GM18861 (cell line): Measurements from ENCODE around the gene STAC2.
A peak's percentile ranks its signal among the peaks of the same experiment; 100 is the strongest.
"Not testable (repeated sequence)": the region's sequence is repeated elsewhere in the genome, so short reads cannot be mapped to it uniquely, and the experiment has no call there.

ENCODE experiments used
- ATAC-seq: cut with Tn5 transposase; IDR thresholded peaks from one replicate; pipeline ENCODE4 v1.9.1; 2021; ENCODE audit not compliant: unreplicated experiment

STAC2 gene, protein sequence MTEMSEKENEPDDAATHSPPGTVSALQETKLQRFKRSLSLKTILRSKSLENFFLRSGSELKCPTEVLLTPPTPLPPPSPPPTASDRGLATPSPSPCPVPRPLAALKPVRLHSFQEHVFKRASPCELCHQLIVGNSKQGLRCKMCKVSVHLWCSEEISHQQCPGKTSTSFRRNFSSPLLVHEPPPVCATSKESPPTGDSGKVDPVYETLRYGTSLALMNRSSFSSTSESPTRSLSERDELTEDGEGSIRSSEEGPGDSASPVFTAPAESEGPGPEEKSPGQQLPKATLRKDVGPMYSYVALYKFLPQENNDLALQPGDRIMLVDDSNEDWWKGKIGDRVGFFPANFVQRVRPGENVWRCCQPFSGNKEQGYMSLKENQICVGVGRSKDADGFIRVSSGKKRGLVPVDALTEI

DNA sequence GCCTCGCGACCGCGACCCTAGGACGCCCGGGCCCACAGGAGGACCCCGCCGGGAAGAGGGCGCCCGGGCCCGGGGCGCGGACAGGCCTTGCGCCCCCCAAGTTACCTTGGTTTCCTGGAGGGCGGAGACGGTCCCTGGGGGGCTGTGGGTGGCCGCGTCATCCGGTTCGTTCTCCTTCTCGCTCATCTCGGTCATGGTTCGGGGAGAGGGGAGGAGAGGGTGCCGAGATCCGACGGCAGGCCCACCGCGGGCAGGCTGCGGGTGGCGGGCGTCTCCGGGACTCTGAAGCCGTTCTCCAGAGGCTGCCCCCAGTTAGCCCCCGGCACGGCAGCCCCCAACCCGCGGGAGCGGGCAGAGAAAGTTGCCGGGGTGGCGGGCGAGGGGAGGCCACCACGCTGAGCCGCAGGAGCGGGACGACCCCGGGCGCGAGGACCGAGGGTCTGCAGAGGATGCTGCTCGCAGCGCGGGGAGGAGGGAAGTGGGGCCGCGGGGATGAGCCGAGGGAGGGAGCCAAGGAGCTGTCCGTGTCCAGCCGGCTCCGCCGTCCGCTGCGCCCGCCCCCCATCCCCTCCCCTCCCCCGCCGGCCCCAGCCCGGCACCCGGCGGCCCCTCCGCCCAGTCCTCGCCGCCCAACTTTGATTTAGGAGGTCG, at the start of gene STAC2:
STAC2 (minus strand) TSS at position 638 of the 651 bp plus-strand sequence; CDS start at position 195, 443 bp downstream.
- no peak for ATAC-seq

DNA sequence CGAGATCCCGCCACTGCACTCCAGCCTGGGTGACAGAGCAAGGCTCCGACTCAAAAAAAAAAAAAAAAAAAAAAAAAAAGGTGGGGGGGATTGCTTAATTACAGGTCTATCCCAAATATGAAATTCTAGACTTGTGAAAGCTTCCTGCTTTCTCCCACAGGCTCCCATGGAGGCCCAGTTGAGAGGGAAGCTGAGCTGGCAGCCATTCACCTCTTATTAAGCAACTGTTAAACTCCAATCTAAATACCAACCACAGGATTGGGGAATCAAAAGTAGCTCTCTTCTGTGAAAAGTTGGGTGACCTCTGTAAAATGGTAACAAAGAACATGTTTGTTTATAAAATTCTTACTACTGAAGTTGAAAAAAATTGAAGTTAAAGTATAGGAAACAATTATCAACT, 45.8 kb upstream of the STAC2 start:
- ATAC-seq, result no peak

DNA sequence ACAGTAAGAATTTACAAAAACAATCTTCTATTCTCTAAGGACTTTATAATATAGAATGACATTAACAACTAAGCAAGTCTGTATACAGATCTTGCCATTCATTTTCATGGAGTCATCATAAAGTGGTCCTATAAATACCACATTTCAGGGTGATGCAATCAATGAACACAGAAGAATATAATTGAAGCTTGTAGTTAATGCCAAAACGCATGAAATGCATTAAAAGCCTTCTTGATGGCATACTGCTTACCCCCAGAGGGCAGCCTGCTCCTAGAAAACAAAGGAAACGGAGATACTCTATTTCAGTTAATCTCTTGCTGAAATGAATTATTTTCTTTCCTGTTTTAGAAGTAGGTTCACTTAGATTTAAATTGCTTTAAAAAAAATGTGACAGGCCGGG, 45.2 kb upstream of the STAC2 start:
- ATAC-seq, result no peak

DNA sequence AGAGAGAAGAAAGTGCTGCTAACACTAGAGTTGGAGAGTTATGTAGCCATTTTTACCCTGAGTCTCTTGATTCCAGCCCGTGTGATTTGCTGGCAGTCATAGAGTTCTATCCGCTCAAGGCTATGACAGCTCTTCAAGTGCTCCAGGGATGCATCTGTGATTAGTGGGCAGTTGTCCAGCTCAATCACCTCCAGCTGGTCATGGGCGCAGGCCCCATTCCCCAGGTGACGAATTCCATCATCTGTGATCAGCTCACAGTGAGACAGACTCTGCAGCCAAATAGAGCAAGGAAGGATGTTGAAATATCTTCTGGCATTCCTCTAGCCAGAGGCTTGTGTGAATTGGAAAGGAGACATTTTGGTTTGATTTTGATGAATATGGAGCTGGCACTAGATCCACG, 38.4 kb upstream of the STAC2 start:
- ATAC-seq, result no peak

DNA sequence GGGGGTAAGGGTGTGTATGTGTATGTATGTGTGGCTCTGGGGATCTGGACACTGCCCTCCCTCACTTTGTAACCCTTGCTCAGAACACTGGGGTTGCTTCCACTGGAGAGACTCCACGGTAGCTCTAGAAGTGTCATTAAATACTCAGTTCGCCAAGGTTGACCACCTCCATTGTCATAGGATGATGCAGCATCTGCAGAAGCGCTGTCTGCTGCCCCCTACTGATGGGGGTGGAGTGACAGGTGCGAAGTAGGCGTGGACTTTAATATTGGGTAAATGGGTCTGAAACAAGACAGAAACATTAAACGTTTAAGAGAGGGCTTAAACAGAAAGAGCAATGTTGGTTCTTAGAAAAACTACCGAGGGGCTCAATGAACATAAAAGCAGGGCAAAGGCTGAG, 35.5 kb upstream of the STAC2 start:
- no peak for ATAC-seq

DNA sequence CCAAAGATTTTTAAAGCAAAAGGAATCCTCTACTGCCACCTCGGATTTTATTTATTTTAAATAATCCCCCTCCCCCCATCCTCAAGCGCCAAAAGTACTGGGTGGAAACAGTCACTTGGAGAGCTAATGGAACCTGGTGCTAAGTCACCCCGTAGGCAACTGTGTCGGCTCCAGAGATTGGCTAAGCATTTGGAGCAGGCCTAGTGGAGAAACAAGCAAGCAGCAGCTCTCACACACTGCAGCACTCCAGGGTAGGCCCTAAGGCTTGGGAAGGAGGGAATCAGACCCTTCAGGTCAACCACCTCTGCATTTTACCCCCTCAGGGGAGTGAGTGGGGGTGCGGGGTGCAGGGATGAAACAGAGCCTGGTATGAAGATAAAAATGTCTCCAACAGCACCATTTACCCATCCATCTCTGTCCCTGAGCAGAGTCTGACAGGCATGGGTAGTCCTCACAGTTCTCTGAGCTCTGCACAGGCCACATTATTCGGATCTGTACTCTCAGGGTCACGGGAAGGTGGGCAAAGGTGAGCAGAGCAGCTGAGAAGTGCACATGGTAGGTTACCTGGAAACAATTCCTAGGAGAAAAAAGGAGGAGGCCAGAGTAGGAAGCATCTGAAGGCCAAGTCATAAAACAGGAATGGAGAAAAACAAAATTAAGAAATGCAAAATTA, 27.2 kb upstream of the STAC2 start:
- ATAC-seq, result no peak

DNA sequence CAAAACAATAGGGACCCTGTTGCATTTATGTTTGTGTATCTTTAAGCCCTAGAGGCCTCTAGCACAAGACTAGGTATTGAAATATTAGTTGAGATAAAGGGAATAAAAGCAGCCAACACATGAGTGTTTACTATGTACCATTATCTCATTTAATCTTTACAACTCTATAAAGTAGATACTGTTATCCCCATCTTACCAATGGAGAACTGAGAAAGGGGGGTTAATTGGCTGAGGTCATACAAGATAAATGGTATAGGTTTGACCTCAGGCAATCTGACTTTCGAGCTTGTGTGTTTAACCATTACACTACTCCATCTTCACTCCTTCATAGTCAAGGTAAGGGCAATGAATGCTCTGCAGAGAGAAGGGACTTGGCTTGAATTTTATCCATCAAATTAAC, 26.3 kb upstream of the STAC2 start:
- no peak for ATAC-seq

DNA sequence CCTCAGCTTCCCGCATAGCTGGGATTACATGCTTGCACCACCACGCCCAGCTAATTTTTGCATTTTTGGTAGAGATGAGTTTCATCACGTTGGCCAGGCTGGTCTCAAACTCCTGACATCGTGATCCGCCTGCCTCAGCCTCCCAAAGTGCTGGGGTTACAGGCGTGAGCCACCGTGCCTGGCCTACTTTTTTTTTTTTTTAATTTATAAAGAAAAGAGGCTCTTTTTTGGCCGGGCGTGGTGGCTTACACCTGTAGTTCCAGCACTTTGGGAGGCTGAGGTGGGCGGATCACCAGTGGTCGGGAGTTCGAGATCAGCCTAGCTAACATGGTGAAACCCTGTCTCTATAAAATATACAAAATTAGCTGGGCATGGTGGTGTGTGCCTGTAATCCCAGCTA, 24.3 kb upstream of the STAC2 start:
- ATAC-seq, result not testable (repeated sequence)

DNA sequence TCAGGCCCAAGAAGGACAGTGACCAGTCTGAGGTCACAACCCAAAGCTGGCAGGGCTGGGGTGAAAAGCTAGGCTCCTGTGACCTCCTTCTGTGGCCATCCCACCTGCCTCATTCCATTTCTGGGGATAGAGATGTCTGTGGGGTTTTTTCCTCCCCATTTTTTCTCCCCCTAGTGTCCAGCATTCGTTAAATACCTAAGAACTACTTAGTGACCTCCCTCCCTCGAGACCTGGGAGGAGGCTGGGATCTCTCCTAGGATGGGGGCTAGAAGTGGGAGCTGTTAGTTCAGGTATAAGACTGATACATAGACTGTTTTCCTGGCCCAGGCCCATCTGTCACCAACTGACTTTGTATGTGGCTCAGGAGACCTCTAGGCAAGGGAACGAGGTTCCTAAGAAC, 20.5 kb upstream of the STAC2 start:
- ATAC-seq, result no peak

DNA sequence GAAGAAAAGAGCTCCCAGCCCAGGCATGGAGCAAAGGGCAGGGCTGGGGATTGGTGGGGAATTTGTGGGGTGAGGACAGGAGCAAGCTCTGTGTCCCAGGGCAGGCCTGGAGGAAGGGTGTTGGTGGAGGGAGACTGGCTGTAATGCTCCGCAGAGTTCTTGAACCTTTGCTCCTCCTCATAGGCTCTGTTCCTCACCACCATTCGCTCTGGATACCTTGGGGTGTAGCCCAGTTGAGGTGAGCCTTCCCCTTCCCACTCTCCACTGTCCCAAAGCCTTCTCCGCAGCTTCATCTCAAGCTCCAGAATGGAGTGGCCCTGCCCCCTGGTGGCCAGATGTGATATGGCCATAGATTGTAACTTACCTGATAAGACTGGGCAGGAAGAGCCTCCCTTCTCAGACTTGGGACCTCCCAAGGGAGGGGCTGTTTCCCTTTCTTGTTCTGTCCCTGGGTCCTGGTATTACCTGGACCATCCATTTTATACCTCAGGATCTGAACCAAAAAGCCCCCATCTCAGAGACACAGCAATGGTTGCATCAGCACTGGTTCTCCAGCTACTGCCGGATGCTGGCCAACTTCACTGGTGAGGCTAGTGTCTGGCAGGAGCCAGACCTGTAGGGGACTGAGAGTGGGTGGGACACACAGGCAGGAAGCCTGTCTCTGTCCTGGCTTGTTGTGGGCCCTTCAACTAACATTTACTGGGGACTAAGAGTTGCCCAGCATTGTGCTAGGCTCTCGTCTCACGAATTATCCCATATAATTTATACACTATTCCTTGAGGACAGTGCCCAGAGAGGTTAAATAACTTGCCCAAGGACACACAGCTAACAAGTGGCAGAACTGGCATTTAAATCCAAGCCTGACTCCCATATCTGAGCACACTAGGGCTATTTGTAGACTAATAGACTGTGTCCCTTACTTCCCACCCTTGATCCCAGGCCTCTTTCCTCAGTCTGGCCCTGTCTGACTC, 19.1 kb upstream of the STAC2 start:
- ATAC-seq, result peak; percentile 67

DNA sequence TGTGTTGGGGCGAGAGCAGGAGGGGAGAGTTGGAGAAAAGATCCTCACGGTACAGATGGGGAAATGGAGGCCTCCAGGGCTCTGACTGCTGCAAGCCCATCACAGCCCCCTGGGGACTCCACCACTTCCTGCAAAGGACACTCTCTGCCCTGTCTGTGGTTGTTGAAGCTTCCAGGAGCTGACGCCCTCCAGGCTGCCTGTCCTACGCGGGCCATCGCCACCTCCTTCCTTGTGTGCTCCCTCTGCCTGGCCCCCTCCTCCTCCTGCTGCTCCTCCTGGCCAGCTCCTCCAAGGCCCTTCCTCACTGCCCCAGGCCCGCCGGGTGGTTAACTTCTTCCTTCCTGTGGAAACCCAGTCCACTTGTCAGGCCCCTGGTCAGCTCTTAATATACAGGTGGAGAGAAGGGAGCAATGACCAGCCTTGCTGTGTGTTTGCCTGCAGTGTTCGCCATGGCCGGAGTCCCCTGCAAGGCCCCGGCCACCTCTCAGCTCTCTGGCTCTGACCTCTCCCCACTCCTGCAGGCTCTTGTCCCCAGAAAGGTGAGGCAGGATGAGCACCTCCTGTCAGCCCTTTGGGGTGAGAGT, 18.4 kb upstream of the STAC2 start:
- no peak for ATAC-seq

DNA sequence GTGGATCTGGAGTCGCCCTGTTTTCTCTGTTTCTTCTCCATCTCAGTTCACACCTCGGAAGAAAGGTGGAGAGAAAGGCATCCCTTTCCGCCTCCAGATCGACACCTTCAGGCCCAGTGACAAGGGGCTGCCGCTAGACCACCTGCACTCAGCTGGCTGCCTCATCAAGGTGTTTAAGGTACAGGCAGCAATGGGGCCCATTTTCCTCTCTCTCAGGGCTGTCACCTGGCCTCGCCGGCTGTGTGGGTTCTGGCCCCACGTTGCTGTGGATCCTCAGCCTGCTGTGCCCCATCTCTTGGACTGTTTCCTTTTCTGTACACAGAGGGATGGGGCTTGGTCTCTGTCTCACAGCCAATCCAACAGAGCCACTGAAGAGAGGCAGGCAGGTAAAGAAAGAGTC, 17.4 kb upstream of the STAC2 start:
- ATAC-seq, result no peak

DNA sequence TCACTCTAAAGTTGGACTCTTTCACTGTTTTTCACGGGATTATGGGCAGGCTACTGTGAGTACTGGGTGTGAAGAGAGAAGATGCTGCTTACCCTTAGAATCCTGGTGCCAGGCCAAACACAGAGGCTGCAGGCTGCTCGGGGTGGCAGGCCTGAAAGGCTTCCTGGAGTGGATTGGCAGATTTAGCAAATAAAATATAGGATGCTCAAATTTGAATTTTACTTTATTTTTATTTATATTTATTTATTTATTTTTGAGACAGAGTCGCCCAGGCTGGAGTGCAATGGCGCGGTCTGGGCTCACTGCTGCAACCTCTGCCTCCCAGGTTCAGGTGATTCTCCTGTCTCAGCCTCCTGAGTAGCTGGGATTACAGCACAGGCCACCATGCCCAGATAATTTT, 14.9 kb upstream of the STAC2 start:
- no peak for ATAC-seq

DNA sequence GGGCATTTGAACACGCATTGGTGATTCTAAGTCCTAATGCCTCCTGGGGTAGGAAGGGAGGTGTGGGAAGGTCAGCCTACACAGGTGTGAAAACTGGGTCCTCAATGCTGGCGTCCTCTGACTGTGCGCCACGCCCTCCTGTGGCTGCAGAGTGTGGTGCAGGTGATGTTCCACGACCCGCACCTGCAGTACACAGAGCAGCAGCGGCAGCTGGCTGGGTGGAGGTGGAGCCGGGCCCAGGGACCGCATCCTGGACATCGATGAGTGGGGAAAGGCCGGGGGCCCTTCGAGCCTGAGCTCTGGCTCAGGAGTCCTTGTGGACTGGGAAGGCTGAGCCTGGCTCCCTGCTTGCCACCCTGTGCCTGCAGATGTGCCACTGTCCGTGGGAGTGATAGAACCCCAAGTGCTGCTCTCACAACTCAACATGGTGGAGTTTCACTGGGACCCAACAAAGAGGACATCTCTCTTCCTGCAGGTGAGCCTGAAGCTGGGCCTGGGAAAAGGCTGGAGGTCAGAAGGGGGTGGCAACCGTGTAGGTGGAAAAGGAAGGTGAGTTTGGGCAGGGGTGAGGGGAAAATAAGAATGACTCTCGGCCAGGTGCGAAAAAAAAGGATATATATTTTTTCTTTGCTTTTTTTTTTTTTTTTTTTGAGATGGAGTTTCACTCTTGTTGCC, 14.0 kb upstream of the STAC2 start:
- no peak for ATAC-seq

DNA sequence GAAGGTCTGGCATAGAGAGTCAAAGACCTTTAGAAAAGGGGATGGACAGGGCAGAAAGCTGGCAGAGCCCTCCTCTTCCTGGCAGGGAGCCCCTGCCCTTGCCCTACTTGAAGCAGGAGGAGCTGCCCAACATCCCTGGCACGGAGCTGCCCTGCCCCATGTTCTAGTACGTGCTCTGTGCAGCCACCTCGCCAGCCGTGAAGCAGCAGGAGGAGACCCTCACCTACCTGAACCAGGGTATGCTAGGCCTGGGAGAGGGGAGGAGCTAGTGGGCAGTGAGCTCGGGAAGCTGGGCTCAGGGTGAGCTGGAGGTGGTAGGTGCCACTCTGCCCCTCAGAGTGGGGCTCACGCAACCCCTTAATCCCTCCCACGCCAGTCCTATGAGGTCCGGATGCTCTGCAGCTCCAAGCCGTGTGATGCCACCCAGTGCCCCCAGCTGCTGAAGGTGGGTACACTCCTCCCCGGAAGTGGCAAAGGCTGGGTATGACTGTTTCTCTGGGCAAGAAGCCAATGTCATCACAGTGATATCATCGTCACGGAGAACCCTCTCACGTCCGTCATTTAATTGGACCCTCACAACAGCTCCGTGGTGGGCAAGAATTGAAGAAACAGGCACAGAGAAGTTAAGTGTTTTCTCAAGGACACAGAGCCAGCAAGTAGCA, 12.7 kb upstream of the STAC2 start:
- no peak for ATAC-seq

DNA sequence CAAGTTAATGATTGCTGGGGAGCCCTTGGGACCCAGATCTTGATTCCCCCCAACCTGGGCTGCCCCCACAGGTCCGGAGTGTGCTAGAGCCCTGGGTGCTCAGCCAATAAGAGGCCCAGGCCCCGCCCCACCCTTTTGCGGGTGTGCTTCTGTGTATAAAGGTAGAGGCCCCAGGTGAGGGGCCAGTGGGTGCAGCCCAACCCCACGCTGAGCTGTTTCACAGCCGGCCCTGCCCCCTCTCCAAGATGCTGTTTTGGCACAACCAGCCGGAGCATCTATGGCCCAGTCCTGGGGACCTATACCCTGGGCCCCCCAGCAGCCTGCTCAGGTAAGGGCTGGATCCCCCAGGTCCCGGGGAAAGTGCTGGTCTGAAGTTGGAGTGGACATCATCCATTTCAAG, 11.8 kb upstream of the STAC2 start:
- no peak for ATAC-seq

DNA sequence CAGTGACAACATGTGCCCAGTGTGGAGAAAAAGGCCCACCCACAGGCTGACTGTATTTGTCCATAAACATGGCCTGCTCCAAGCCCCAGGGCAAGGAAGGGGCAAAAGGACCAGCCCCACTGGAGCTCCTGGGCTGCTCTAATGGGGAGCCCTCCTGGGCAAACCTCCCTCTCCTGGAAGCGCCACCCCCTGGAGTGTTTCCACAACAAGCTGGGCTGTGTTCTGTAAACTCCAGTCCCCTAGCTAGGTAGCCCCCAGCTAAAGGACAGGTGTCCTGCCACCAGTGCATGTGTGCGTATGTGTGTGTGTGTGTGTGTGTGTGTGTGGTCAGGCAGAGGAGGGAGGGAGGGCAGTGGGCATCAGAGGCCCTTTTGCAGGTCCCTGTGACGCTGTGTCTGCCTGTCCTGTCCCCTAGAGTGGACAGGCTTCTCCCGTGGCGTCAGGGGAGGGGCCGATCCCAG, 11.3 kb upstream of the STAC2 start:
- no peak for ATAC-seq

DNA sequence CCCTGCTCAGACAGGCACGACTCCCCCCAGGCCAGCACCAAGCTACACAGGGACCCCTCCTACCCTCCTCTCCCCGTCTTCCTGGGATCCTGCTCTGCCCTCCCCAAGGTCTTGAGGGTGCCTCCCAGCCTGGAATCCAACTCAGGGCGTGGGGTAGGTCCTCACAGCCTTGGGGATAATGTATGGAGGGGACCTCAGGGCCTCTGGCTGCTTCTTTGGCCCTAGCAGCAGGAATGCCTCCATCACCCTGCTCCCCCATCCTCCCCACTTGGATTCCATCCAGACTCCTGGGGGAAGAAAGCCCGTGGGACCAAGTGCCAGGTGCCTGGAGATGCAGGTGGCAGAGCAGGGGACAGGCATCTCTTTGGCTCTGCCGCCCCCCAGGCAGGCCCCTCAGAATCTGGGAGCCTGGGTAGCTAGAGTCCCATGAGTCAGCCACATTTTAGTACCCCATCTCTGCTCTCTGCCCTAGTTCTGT, 10.7 kb upstream of the STAC2 start:
- ATAC-seq, result no peak
